Measurements from ENCODE around the gene BMP6.

Gene BMP6

DNA sequence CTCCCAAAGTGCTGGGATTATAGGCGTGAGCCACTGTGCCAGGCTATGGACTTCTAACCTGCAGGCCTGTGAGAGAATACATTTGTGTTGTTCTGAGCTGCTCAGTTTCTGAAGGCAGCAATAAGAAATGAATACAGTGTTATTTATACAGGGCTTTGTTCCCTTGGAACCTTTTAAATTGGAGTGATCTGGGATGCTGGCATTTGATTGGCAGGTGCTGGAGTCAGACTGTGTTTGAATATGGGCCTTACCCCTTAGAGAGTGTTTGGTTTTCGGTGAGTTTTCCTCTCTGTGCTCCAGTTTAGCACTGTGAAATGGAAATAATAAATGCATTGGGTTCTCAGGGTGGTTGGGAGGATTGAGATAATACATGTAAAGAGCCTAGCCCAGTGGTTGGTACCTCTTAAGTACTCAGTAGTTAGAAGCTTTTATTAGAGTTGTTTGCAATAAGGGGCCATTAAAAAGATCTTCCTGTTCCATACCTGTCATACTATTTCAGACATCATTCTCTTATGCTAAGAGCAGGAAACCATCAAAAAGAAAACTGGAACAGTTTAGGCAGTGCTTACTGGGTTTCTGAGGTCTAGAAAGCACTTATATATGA, 22.1 kb downstream of the BMP6 start:
- no peak overlapping the region for H3K27ac ChIP-seq
- TF ChIP-seq, protein P1, sequence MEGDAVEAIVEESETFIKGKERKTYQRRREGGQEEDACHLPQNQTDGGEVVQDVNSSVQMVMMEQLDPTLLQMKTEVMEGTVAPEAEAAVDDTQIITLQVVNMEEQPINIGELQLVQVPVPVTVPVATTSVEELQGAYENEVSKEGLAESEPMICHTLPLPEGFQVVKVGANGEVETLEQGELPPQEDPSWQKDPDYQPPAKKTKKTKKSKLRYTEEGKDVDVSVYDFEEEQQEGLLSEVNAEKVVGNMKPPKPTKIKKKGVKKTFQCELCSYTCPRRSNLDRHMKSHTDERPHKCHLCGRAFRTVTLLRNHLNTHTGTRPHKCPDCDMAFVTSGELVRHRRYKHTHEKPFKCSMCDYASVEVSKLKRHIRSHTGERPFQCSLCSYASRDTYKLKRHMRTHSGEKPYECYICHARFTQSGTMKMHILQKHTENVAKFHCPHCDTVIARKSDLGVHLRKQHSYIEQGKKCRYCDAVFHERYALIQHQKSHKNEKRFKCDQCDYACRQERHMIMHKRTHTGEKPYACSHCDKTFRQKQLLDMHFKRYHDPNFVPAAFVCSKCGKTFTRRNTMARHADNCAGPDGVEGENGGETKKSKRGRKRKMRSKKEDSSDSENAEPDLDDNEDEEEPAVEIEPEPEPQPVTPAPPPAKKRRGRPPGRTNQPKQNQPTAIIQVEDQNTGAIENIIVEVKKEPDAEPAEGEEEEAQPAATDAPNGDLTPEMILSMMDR (conservative IDR thresholded peaks at IDR 0.05) = no peak
- no peak for TF ChIP-seq ZFX (IDR thresholded peaks at IDR 0.05)

DNA sequence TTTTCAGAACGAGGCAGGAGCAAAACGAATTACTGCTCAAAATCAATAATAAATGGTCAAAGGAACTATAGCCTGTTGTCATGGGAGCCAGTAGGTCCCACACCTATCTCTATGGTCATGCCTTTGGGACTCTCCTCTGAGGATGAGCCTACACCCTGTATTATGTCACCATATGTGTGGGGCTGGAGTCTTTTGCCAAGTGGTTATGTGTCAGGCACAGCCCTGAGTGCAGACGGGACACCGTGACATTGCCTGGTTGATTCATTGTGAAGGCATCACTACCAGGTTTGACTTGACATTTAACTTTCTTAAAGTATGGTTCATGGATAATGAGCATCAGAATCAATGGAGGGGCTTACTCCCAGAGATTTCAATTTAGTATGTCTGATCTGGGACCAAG, 23.6 kb downstream of the BMP6 start:
- no peak overlapping the region for H3K27ac ChIP-seq
- TF ChIP-seq ZFX (IDR thresholded peaks at IDR 0.05) = no peak
- TF ChIP-seq, protein P1 (conservative IDR thresholded peaks at IDR 0.05) = no peak

DNA sequence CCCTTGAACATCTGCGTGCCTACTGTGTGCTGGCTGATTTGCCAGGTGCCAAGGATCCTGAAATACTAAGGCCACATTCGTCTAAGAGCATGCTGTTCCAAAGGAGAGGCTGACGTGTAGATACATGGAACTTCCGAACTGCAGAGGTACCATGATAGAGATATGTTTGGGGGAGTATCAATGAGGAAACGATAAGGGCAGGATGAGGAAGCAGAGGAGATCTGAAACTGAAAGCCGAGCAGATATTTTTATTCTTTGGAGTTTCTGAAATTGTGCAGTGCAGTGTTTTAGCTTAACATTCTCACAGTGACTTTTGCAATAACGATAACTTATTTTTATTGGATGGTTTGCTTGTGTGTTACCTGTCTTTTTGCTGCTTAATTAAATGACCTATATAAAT, 24.3 kb downstream of the BMP6 start:
- TF ChIP-seq, protein P1 (conservative IDR thresholded peaks at IDR 0.05) = no peak
- no peak for TF ChIP-seq ZFX (IDR thresholded peaks at IDR 0.05)

DNA sequence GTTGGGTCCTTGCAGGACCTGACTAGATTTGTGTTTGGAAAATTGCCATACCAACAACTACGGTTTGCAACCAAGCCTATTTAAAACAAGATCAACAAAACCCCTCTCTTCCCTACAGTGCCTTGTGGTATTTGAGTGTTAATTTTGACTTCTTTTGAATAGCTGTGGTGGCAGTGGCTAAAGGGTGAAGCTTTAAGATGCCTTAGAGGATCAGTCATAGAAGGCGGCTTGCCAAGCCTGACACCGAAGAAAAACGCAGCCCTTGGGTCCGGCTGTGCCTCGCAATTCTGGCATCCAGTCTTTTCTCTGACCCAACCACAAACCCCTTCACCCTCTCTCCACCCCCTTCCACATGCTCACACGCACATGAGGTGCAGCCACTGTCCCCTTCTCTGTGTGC, 32.6 kb downstream of the BMP6 start:
- TF ChIP-seq, protein P1 (conservative IDR thresholded peaks at IDR 0.05) = no peak
- no peak for TF ChIP-seq ZFX (IDR thresholded peaks at IDR 0.05)
- H3K27ac ChIP-seq = no peak overlapping the region

More for the DNA sequence above, 24.3 kb downstream of the BMP6 start:
- no peak overlapping the region for H3K27ac ChIP-seq

DNA sequence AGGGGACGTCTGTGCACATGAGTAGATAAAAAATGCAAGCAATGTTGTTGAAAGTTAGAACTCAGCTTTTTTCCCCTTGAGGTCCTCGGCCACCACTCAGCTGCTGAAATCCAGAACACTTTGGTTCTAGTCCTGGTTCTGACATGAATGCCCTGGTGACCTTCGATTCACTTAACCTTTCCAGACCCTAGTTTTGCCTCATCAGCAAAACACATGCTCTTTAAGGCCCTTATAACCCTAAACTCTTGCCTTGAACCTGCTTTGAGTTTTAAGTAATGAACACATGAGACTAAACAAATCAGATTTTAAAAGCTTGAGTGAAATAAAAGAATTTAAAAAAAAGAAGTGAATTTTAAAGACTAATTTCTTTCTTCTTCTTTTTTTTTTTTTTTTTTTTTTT, 33.4 kb downstream of the BMP6 start:
- H3K27ac ChIP-seq = no peak overlapping the region
- no peak for TF ChIP-seq ZFX (IDR thresholded peaks at IDR 0.05)
- TF ChIP-seq, protein P1 (conservative IDR thresholded peaks at IDR 0.05) = no peak

DNA sequence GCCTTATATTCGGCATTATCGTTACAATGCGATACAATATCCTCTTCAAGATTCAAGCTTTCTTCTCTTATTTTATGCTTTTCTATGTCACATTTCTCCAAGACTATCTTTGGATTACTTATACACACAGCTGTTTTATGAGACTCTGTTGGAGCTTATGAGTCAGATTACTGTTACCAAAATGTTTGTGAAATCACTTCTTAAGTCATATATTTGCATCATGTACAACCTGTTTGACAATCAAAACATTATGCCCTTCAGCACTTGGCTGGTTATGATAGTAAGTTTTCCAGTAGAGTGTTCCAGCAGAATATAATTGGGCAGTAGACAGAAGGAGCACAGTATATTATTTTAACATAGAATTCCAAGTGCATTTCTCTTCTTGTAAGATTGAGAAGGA, 35.2 kb downstream of the BMP6 start:
- no peak overlapping the region for H3K27ac ChIP-seq
- TF ChIP-seq, protein P1 (conservative IDR thresholded peaks at IDR 0.05) = no peak
- no peak for TF ChIP-seq ZFX (IDR thresholded peaks at IDR 0.05)

DNA sequence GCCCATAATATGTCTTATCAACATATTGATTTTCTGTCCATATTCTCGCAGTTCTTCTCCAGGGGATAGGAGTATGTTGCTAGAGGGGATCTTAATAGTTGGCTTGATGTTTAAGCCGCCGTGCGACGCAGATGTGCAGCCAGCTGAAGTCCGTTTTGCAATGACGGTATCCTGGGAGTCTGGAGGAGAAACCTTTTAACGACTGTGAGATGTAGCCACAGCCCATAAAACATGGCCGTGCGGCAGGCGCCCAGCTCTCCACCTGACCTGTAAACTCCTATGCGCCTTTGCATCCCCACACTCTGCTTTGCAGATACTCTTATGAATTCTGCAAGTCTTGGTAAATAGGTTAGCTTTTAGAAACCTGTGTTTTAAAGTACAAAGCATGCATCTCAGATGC, 36.9 kb downstream of the BMP6 start:
- no peak for TF ChIP-seq ZFX (IDR thresholded peaks at IDR 0.05)
- TF ChIP-seq, protein P1 (conservative IDR thresholded peaks at IDR 0.05) = no peak
- no peak overlapping the region for H3K27ac ChIP-seq

All from C4-2B (cell line).